SJSA1 (cell line): ENCODE measurements around the gene FSTL4. TPM values are rescaled to one million over a fixed set of nuclear protein-coding genes. Genes with fewer than 3 reads are reported as not detected.

ENCODE experiments used
- DNase-seq, 2 experiments: peaks; one replicate each; pipeline ENCODE4 v3.0.0-alpha.2; 2015 to 2020; ENCODE audit warnings: low spot score in 2 of 2, low read depth in 1 of 2
- H3K27ac ChIP-seq: fragments of 250-450 bp; sonication (Bioruptor Pico); 2 replicates; pipeline ENCODE4 v1.5.1; 2020; ENCODE audit warnings: mild to moderate bottlenecking, moderate library complexity
- H3K27me3 ChIP-seq: fragments of 250-450 bp; sonication (Bioruptor Pico); replicated peaks from 2 replicates; pipeline ENCODE4 v1.5.1; 2020; ENCODE audit warnings: mild to moderate bottlenecking, moderate library complexity
- H3K36me3 ChIP-seq: fragments of 250-450 bp; sonication (Bioruptor Pico); 2 replicates; pipeline ENCODE4 v1.5.1; 2020; ENCODE audit warnings: mild to moderate bottlenecking
- H3K4me1 ChIP-seq: fragments of 250-450 bp; sonication (Bioruptor Pico); replicated peaks from 2 replicates; pipeline ENCODE4 v1.6.1; 2021; ENCODE audit warnings: mild to moderate bottlenecking
- H3K4me3 ChIP-seq: fragments of 250-450 bp; sonication (Bioruptor Pico); 2 replicates; pipeline ENCODE4 v1.5.1; 2020; ENCODE audit warnings: mild to moderate bottlenecking
- H3K9me3 ChIP-seq: fragments of 250-450 bp; sonication (Bioruptor Pico); replicated peaks from 2 replicates; pipeline ENCODE4 v1.5.1; 2020; ENCODE audit warnings: mild to moderate bottlenecking
- total RNA-seq: library from RNA; depleted of rRNA; stranded (reverse); fragments of >200 nt; shearing (Covaris generic); gene quantifications from 2 replicates; pipeline ENCODE4 v1.2.3, GENCODE V29; 2014

Gene FSTL4
- total RNA-seq, 1 experiment from 2014 or later = 2.1 TPM

- Histone ChIP-seq H3K9me3 (no peaks in the 10 kb centered on the region), H3K4me1 (peaks cover 54% of the 10 kb centered on the region), H3K36me3 (no peaks in the 10 kb centered on the region), H3K27ac (peak overlapping the region; percentile 80), H3K4me3 (no peak overlapping the region), H3K27me3 (no peaks in the 10 kb centered on the region)
- no peak for DNase-seq
Measured at GRCh38 chr5:133232435-133232834, 379.9 kb downstream of the FSTL4 start.

GRCh38 chr5:133232011-133232410, 380.3 kb downstream of the FSTL4 start:
- H3K27ac ChIP-seq = peak overlapping the region; percentile 80
- no peaks in the 10 kb centered on the region for H3K9me3 ChIP-seq
- peak; percentile 94 to 99 for DNase-seq
- H3K36me3 ChIP-seq = no peaks in the 10 kb centered on the region
- no peaks in the 10 kb centered on the region for H3K27me3 ChIP-seq
- peaks cover 58% of the 10 kb centered on the region for H3K4me1 ChIP-seq
- H3K4me3 ChIP-seq = no peak overlapping the region

DNA sequence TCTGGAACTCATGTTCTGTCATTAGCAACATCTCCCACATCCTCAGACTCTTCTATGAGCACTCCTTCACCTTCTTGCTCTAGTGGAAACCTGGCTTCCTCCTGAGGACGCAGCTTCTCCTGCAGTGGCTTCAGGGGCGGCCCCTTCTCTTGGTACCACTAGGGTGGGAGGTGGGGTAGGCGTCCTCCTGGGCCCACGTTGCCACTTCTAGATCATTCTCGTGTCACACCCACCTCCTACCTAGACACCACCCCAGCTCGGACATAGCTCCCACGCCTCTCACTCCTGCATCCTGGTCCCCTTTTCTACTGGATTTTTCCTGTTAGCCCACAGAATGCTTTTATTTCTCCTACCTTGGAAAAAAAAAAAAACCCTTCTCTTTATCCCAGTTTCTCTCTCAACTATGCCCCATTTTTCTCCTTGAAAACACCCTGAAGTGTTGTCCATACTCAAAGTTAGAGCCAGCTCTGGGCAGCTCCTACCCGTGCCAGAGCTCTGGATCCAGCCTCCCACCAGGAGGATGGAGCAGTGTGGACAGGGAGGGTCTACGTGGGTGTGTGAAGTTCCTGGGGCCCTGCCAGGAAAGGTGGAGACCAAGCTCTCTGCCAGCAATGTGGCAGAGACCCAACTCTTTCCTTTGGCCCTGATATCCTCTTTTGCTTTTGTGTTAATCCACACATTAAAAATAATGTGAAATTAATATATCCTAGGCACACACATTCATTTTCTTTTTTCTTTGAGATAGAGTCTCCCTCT, 381.3 kb downstream of the FSTL4 start:
- Histone ChIP-seq H3K4me1 (peaks cover 60% of the 10 kb centered on the region), H3K36me3 (no peaks in the 10 kb centered on the region), H3K4me3 (no peak overlapping the region), H3K27me3 (no peaks in the 10 kb centered on the region), H3K9me3 (no peaks in the 10 kb centered on the region), H3K27ac (peak overlapping the region; percentile 80)
- DNase-seq = no peak

- Histone ChIP-seq H3K36me3 (no peaks in the 10 kb centered on the region), H3K27me3 (no peaks in the 10 kb centered on the region), H3K4me1 (peaks cover 58% of the 10 kb centered on the region), H3K9me3 (no peaks in the 10 kb centered on the region), H3K4me3 (no peak overlapping the region), H3K27ac (no peak overlapping the region)
- DNase-seq = no peak
Measured at GRCh38 chr5:133229931-133230664, 382.2 kb downstream of the FSTL4 start.

DNA sequence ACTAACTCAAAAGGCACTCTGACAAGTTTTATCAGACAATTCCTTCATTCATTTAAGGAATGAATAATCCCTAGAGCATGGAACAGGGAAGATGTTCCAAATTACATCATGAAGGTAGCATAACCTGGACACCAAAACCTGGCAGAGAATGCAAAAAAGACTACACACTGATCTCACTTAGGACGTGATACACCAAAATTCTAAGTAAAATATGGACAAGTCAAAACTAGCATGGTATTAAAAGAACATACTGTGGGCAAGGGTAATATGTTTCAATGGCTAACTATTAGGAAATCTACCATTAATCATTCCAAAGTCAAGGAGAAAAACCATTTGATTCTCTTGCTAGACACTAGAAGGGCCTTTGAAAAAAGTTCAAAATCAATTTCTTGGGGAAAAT, 384.0 kb downstream of the FSTL4 start:
- peaks cover 58% of the 10 kb centered on the region for H3K4me1 ChIP-seq
- no peak overlapping the region for H3K27ac ChIP-seq
- no peaks in the 10 kb centered on the region for H3K9me3 ChIP-seq
- no peaks in the 10 kb centered on the region for H3K36me3 ChIP-seq
- H3K4me3 ChIP-seq = no peak overlapping the region
- no peak for DNase-seq
- H3K27me3 ChIP-seq = no peaks in the 10 kb centered on the region

DNA sequence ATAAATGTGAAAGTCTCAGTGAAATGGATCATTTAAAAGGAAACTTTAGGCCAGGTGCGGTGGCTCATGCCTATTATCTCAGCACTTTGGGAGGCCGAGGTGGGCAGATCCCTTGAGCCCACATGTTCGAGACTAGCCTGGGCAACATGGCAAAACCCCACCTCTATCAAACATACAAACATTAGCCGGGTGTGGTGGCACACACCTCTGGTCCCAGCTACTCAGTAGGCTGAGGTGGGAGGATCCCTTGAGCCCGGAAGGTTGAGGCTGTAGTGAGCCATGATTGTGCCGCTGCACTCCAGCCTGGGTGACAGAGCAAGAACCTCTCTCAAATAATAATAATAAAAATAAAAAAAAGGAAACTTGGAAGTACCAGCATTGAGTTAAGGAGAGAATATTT, 384.4 kb downstream of the FSTL4 start:
- Histone ChIP-seq H3K36me3 (no peaks in the 10 kb centered on the region), H3K27me3 (no peaks in the 10 kb centered on the region), H3K4me3 (no peak overlapping the region), H3K9me3 (no peaks in the 10 kb centered on the region), H3K27ac (no peak overlapping the region), H3K4me1 (peaks cover 55% of the 10 kb centered on the region)
- no peak for DNase-seq

- peak in 1 of 2 experiments; percentile 51 for DNase-seq
- Histone ChIP-seq H3K9me3 (no peaks in the 10 kb centered on the region), H3K4me1 (peaks cover 46% of the 10 kb centered on the region)
Measured at GRCh38 chr5:133227082-133227481, 385.3 kb downstream of the FSTL4 start.

GRCh38 chr5:133226186-133226585, 386.2 kb downstream of the FSTL4 start:
- no peaks in the 10 kb centered on the region for H3K9me3 ChIP-seq
- H3K4me1 ChIP-seq = peaks cover 42% of the 10 kb centered on the region
- H3K4me3 ChIP-seq = no peak overlapping the region
- H3K27ac ChIP-seq = peak overlapping the region; percentile 12; the same call in 1 of the 2 replicates
- DNase-seq = no peak
- H3K27me3 ChIP-seq = no peaks in the 10 kb centered on the region
- H3K36me3 ChIP-seq = no peaks in the 10 kb centered on the region

More at GRCh38 chr5:133227082-133227481, 385.3 kb downstream of the FSTL4 start:
- Histone ChIP-seq H3K27ac (no peak overlapping the region), H3K27me3 (no peaks in the 10 kb centered on the region), H3K4me3 (no peak overlapping the region), H3K36me3 (no peaks in the 10 kb centered on the region)

DNA sequence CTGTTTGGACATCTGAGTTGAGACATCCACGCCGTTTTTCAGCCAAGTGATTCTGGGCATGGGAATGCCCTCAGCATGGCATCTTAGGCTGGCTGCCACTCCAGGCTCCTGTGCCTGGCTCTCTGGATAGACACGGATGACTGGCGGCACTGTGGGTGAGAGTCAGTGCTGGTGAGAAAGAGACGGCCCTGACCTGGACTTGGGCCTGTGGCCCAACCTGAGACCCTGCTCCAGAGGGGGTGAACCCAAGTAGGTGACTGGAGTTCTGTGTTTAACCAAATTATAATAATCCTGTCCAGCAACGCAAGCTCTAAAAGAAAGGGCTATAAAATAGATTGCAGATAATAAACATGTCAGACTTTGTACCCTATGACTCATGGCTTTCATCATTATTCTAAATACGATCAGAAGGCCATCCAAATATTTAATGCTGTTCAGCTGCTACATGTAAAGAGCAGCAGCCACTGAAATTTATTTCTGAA, 386.6 kb downstream of the FSTL4 start:
- peaks cover 42% of the 10 kb centered on the region for H3K4me1 ChIP-seq
- no peaks in the 10 kb centered on the region for H3K9me3 ChIP-seq
- H3K27me3 ChIP-seq = no peaks in the 10 kb centered on the region
- H3K4me3 ChIP-seq = no peak overlapping the region
- H3K27ac ChIP-seq = peak overlapping the region; percentile 12
- H3K36me3 ChIP-seq = no peaks in the 10 kb centered on the region
- peak in 1 of 2 experiments; percentile 49 for DNase-seq

GRCh38 chr5:133222979-133223378, 389.4 kb downstream of the FSTL4 start:
- Histone ChIP-seq H3K4me3 (no peak overlapping the region), H3K36me3 (no peaks in the 10 kb centered on the region), H3K4me1 (peaks cover 45% of the 10 kb centered on the region), H3K27me3 (no peaks in the 10 kb centered on the region), H3K9me3 (no peaks in the 10 kb centered on the region), H3K27ac (no peak overlapping the region)
- no peak for DNase-seq

DNA sequence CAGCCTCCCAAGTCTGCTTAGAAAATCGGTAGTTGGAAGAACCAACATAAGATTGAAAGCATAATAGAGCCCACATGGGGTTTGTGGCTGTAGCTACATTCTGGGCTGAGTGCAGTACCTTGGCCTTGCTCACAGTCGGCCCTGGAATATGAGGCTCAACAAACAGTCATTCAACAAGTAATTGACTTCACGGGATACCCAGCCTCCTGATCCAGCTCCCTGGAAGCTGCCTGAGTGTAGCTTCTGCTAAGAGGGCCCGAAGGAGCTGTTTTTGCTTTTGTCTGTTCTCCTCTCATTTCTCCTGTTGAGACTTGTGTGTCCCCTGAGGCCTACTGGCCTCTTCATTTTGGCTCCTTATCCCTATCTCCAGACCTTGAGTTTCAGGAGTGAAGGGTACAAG, 389.8 kb downstream of the FSTL4 start:
- no peak overlapping the region for H3K4me3 ChIP-seq

DNA sequence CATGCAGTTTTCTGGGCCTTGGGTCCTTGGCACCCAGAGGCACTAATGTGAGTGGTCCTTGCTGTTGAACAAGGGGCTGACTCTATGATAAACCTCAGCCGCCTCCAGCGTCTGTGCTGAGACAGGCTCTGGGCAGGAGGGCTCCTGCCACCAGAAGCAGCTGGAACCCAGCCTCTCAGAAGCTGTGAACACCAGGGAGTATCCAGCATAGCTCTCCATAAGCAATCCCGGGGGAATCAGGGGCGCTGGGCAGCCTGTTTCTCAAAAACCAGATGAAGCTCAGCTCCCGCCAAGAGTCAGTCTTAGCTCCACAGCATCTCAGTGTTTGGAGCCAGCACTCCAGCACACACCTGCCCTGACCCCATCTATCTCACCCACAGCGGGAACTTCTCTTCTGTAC, 390.3 kb downstream of the FSTL4 start:
- no peaks in the 10 kb centered on the region for H3K9me3 ChIP-seq
- H3K27me3 ChIP-seq = no peaks in the 10 kb centered on the region
- no peak for DNase-seq
- H3K27ac ChIP-seq = no peak overlapping the region; the same call in 1 of the 2 replicates
- no peaks in the 10 kb centered on the region for H3K36me3 ChIP-seq
- peaks cover 40% of the 10 kb centered on the region for H3K4me1 ChIP-seq
- H3K4me3 ChIP-seq = no peak overlapping the region

More for the DNA sequence above, 389.8 kb downstream of the FSTL4 start:
- Histone ChIP-seq H3K27ac (no peak overlapping the region), H3K27me3 (no peaks in the 10 kb centered on the region), H3K9me3 (no peaks in the 10 kb centered on the region), H3K4me1 (peaks cover 44% of the 10 kb centered on the region), H3K36me3 (no peaks in the 10 kb centered on the region)
- DNase-seq = no peak

- peaks cover 30% of the 10 kb centered on the region for H3K4me1 ChIP-seq
- H3K4me3 ChIP-seq = no peak overlapping the region
- H3K27me3 ChIP-seq = no peaks in the 10 kb centered on the region
- H3K27ac ChIP-seq = peak overlapping the region; percentile 75
- no peaks in the 10 kb centered on the region for H3K36me3 ChIP-seq
- no peaks in the 10 kb centered on the region for H3K9me3 ChIP-seq
- peak; percentile 84 to 86 for DNase-seq
Measured at GRCh38 chr5:133220851-133221674, 391.3 kb downstream of the FSTL4 start.
